Measurements from ENCODE around the gene CCDC27. TPM values are rescaled to one million over a fixed set of nuclear protein-coding genes. Genes with fewer than 3 reads are reported as not detected.

Gene CCDC27
- total RNA-seq, 2 experiments from 2014 or later, result not detected

DNA sequence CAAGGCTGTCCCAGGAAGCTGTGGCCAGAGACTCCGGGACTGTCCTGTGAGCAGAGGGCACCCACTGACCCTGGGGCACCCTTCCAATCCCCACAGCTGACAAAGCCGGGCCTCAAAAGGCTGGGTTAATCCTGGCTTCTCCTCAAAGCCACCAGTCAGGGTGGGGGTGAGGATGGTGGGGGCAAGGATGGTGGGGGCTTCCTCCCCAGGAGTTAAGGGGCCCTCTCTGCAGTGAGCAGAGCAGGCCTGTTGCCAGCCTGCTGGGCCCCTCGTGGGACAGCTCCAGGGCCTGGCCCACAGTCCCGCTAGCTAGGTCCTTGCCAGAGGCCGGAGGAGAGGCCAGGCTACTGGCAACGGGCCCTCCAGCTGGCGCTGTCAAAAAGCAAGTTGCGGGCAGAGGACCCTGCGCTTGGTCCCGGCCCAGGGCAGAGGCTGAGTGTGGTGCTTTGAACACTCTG, 37.9 kb upstream of the CCDC27 start:
- Mint-ChIP-seq H3K4me3 (no peak overlapping the region), H3K27me3 (peaks cover 7% of the 10 kb centered on the region), H3K9me3 (no peaks in the 10 kb centered on the region), H3K27ac (no peak overlapping the region), H3K4me1 (ENCODE audit: low read depth) (no peaks in the 10 kb centered on the region), H3K36me3 (ENCODE audit: low read depth) (no peaks in the 10 kb centered on the region)
- ChIA-PET CTCF (interaction anchor here (0.9 to 1.4 kb wide), 2 partner anchors 10 to 223 kb away, joined by 3 to 6 read pairs; no protein-coding TSS in a partner anchor), POLR2A (no interaction called here)
- intact Hi-C loops (cut with micrococcal nuclease), result no loop called here
- ATAC-seq, result no peak
- DNase-seq, result no peak
- TF ChIP-seq, protein P1, sequence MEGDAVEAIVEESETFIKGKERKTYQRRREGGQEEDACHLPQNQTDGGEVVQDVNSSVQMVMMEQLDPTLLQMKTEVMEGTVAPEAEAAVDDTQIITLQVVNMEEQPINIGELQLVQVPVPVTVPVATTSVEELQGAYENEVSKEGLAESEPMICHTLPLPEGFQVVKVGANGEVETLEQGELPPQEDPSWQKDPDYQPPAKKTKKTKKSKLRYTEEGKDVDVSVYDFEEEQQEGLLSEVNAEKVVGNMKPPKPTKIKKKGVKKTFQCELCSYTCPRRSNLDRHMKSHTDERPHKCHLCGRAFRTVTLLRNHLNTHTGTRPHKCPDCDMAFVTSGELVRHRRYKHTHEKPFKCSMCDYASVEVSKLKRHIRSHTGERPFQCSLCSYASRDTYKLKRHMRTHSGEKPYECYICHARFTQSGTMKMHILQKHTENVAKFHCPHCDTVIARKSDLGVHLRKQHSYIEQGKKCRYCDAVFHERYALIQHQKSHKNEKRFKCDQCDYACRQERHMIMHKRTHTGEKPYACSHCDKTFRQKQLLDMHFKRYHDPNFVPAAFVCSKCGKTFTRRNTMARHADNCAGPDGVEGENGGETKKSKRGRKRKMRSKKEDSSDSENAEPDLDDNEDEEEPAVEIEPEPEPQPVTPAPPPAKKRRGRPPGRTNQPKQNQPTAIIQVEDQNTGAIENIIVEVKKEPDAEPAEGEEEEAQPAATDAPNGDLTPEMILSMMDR (IDR thresholded peaks at IDR 0.05), result no peak

DNA sequence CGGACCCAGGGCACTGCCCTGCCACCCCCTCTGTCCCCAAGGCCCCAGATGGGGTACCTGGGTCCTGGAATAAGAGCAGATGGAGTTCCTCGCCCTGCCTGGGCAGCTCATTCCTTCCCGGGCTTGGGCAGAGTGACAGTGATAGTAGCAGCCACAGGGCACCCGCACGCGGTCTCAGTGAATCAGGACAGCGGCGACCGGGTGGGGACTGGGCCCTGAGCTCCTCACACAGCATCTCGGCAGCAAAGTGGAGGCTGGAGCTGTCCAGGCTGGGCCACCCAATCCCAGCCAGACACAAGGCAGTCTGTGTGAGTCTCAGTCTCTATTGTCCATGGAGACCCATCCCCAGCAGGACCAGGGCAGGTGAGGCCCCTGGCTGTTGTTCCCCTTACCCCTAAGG, 37.4 kb upstream of the CCDC27 start:
- Mint-ChIP-seq H3K36me3 (ENCODE audit: low read depth) (no peaks in the 10 kb centered on the region), H3K4me1 (ENCODE audit: low read depth) (no peaks in the 10 kb centered on the region), H3K4me3 (no peak overlapping the region), H3K27me3 (peaks cover 5% of the 10 kb centered on the region), H3K27ac (no peak overlapping the region), H3K9me3 (no peaks in the 10 kb centered on the region)
- intact Hi-C loops (cut with micrococcal nuclease), result no loop called here
- ChIA-PET CTCF (interaction anchor here (0.9 to 1.4 kb wide), 2 partner anchors 10 to 224 kb away, joined by 3 to 6 read pairs; no protein-coding TSS in a partner anchor), POLR2A (no interaction called here)
- TF ChIP-seq, protein P1 (IDR thresholded peaks at IDR 0.05), result no peak
- ATAC-seq, result no peak
- no peak for DNase-seq

DNA sequence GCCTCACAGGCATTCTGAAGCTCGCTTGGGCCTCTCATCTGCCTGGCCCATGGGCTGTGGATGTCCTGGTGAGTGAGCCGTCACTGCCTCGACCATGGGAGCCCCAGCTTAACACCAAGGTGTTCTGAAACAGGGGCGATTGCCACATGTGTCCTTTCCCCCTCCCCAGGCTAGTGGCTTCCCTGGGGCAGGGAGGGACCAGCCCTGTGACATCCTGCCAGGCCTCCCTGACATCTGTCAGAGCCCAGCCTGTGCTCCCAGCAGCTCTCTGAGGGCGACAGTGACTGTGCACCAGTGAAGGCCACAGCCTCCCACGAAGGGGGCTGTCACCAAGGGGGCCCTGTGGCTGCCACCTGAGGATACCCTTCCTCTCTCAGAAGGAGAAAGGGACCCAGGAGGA, 35.9 kb upstream of the CCDC27 start:
- ChIA-PET CTCF (interaction anchor here (1.2 kb wide), 1 partner anchor 8 kb away, joined by 3 read pairs; no protein-coding TSS in a partner anchor), POLR2A (no interaction called here)
- TF ChIP-seq, protein P1 (IDR thresholded peaks at IDR 0.05), result no peak
- intact Hi-C loops (cut with micrococcal nuclease), result no loop called here
- Mint-ChIP-seq H3K9me3 (no peaks in the 10 kb centered on the region), H3K27ac (no peak overlapping the region), H3K4me3 (no peak overlapping the region), H3K4me1 (ENCODE audit: low read depth) (no peaks in the 10 kb centered on the region), H3K36me3 (ENCODE audit: low read depth) (no peaks in the 10 kb centered on the region), H3K27me3 (peaks cover 2% of the 10 kb centered on the region)
- ATAC-seq (no peak), DNase-seq (no peak)

DNA sequence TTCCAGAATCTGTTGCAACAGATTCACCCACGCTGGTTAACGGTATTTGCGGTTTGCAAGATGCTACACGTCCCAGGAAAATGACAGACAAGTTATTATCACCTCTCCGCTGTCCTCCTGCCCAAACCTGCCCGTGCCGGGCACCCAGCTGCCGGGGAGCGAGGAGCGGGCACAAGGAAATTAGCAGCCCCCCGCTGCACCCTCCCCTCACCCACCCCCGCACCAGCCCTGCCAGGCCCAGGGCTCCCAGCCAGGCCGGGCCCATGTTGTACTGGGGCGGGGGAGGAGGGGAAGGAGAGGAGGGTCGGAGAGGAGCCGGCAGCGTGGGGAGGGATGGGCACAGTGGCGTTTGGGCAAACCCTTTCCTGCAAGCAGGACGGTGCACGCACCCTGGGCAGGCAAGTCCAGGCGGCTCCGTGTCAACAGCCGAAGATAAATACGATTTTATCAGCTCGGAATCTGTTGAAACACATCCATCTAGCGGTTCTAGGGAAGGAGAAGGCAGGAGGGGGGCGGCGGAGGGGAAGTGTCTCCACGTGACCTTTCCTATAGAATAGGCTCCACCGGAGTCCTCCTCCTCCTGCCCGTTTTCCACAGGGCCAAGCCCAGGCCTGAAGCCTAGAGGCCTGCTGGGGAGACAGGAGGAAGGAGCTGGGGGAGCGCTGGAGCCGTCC, 35.1 kb upstream of the CCDC27 start:
- Mint-ChIP-seq H3K4me1 (ENCODE audit: low read depth) (no peaks in the 10 kb centered on the region), H3K27me3 (no peaks in the 10 kb centered on the region), H3K4me3 (no peak overlapping the region), H3K9me3 (no peaks in the 10 kb centered on the region), H3K27ac (no peak overlapping the region), H3K36me3 (ENCODE audit: low read depth) (no peaks in the 10 kb centered on the region)
- TF ChIP-seq, protein P1 (IDR thresholded peaks at IDR 0.05), result no peak
- ATAC-seq (no peak), DNase-seq (no peak)
- ChIA-PET POLR2A (no interaction called here), CTCF (no interaction called here)
- intact Hi-C loops (cut with micrococcal nuclease), result no loop called here

DNA sequence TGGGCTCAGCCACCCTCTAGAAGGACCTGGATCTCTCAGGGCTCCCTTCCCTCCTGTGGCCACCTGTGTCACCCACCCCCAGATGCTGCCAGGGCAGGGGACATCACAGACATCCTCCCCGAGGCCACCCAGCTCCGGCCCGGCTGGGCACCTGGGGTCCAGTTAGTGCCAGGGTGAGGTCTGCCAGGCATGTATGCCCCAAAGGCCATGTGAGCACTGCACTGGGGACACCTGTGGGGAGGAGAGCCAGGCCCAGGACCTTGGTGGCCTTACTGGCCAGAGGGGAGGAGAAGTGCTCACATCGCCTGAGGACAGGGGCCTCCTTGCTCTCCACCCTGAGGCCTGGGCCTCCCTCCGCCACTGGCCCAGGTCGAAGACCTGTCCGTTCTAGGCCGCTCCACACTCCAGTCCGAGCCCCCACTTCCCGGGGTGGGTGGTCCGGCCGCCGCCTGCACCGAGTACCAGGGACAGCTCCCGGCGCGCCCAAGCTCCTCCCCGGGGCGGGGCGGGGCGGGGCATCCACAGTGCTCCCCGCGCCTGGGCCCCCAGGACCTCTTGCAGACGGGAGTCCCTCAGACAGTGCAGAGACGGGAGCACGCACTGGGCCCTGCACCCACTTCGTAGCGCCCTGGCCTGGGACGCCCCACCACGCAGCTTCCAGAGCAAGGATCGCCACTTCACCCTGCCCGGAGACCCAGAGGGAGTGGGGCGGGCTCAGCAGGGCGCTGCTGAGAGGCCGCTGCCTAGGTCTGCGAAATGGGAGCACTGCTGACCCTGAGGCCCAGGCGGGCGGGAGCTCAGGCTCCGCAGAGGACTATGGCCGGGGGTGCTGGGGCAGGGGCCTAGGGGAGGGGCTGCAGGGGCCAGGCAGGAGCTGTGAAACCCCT, 34.3 kb upstream of the CCDC27 start:
- ATAC-seq, result peak; percentile 69
- no peak overlapping the region for H3K4me3 Mint-ChIP-seq
- TF ChIP-seq, protein P1 (IDR thresholded peaks at IDR 0.05), result no peak
- no peaks in the 10 kb centered on the region for H3K27me3 Mint-ChIP-seq
- H3K36me3 Mint-ChIP-seq (ENCODE audit: low read depth), result no peaks in the 10 kb centered on the region
- no peaks in the 10 kb centered on the region for H3K4me1 Mint-ChIP-seq (ENCODE audit: low read depth)
- peak; percentile 30 for DNase-seq
- ChIA-PET POLR2A (no interaction called here), CTCF (no interaction called here)
- intact Hi-C loops (cut with micrococcal nuclease), result no loop called here
- H3K27ac Mint-ChIP-seq, result no peak overlapping the region
- H3K9me3 Mint-ChIP-seq, result no peaks in the 10 kb centered on the region

All from activated CD8-positive, alpha-beta T cell treated with anti-CD3 and anti-CD28 coated beads for 36 hours (primary cell).